Fibroblast of lung (primary cell): Measurements from ENCODE around the gene SOX12. TPM values are rescaled to one million over a fixed set of nuclear protein-coding genes. Genes with fewer than 3 reads are reported as not detected.
"Not testable (repeated sequence)": the region's sequence is repeated elsewhere in the genome, so short reads cannot be mapped to it uniquely, and the experiment has no call there.

Experiments used
- DNase-seq, 2 donors: peaks; one replicate each; pipeline versions ENCODE4 v3.0.0 to v3.0.0-alpha.2; 2010; ENCODE audit warnings: low read depth in 2 of 2
- H2AFZ ChIP-seq: 2 replicates; pipeline ENCODE4 v1.5.1; 2012; ENCODE audit warnings: low read length, control low read depth, inconsistent platforms
- H3K27ac ChIP-seq: 2 replicates; pipeline ENCODE4 v1.5.1; 2011; ENCODE audit warnings: low read length, control low read depth; ENCODE audit not compliant: insufficient read depth
- H3K27me3 ChIP-seq: 2 replicates; pipeline ENCODE4 v1.5.1; 2011; ENCODE audit warnings: mild to moderate bottlenecking, low read length; ENCODE audit not compliant: control insufficient read depth, insufficient read depth
- H3K36me3 ChIP-seq: 2 replicates; pipeline ENCODE4 v1.5.1; 2011; ENCODE audit warnings: low read length; ENCODE audit not compliant: control insufficient read depth, insufficient read depth
- H3K4me1 ChIP-seq: 2 replicates; pipeline ENCODE4 v1.5.1; 2011; ENCODE audit warnings: low read length; ENCODE audit not compliant: control insufficient read depth, insufficient read depth; ENCODE audit errors: extremely low read depth
- H3K4me2 ChIP-seq: 2 replicates; pipeline ENCODE4 v1.5.1; 2011; ENCODE audit warnings: low read length, control low read depth; ENCODE audit not compliant: insufficient read depth; ENCODE audit errors: extremely low read depth
- H3K4me3 ChIP-seq, 4 experiments: fragments of 200-600 bp in 1 of 4; sonication (generic) in 1 of 4; replicated peaks in 1 of 4; 2 replicates each; pipeline ENCODE4 v1.5.1; 2011 to 2016; ENCODE audit warnings: low read length in 4 of 4, low read depth in 3 of 4, mild to moderate bottlenecking in 3 of 4, control low read depth in 2 of 4, inconsistent platforms in 1 of 4, mixed read lengths in 1 of 4; ENCODE audit not compliant: insufficient read depth in 1 of 4; ENCODE audit errors: control extremely low read depth in 1 of 4
- H3K79me2 ChIP-seq: 2 replicates; pipeline ENCODE4 v1.5.1; 2012; ENCODE audit warnings: mild to moderate bottlenecking, low read length, inconsistent platforms; ENCODE audit not compliant: control insufficient read depth, insufficient read depth
- H3K9ac ChIP-seq: 2 replicates; pipeline ENCODE4 v1.5.1; 2011; ENCODE audit warnings: mild to moderate bottlenecking, low read length, control low read depth; ENCODE audit not compliant: insufficient read depth
- H3K9me3 ChIP-seq: 2 replicates; pipeline ENCODE4 v1.5.1; 2012; ENCODE audit warnings: low read depth, low read length; ENCODE audit not compliant: control insufficient read depth, insufficient read depth
- H4K20me1 ChIP-seq: 2 replicates; pipeline ENCODE4 v1.5.1; 2011; ENCODE audit warnings: low read length; ENCODE audit not compliant: control insufficient read depth, insufficient read depth; ENCODE audit errors: extremely low read depth
- EZH2 ChIP-seq: IDR thresholded peaks from 2 replicates; pipeline ENCODE4 v1.5.1; 2012; ENCODE audit warnings: low read length, control low read depth, mild to moderate bottlenecking; ENCODE audit errors: missing control alignments
- polyA plus RNA-seq, 2 donors: library from polyadenylated mRNA; depleted of rRNA in 1 of 2; stranded (reverse) in 1 of 2; unstranded in 1 of 2; fragments of >200 nt; gene quantifications; 2 replicates each; pipeline ENCODE4 v1.2.1, GENCODE V29; 2011 to 2012; ENCODE audit warnings: missing spikeins in 1 of 2
- total RNA-seq: library from RNA; depleted of rRNA; stranded (reverse); fragments of >200 nt; gene quantifications from 2 replicates; pipeline ENCODE4 v1.2.1, GENCODE V29; 2014
- TF ChIP-seq, protein P1 (sequence below), 2 donors: IDR thresholded peaks in 1 of 2; conservative IDR thresholded peaks in 1 of 2; 1 replicate in 1 of 2; 2 replicates in 1 of 2; pipeline ENCODE4 v1.5.1; 2011 to 2012; ENCODE audit warnings: low read length in 2 of 2, control low read depth in 1 of 2, inconsistent platforms in 1 of 2, low read depth in 1 of 2, mild to moderate bottlenecking in 1 of 2

The SOX12 gene
- total and polyA plus RNA-seq, 2 donors (not counting 1 experiment from before 2014, with no cell fraction given): 4.0 to 7.3 TPM

DNA sequence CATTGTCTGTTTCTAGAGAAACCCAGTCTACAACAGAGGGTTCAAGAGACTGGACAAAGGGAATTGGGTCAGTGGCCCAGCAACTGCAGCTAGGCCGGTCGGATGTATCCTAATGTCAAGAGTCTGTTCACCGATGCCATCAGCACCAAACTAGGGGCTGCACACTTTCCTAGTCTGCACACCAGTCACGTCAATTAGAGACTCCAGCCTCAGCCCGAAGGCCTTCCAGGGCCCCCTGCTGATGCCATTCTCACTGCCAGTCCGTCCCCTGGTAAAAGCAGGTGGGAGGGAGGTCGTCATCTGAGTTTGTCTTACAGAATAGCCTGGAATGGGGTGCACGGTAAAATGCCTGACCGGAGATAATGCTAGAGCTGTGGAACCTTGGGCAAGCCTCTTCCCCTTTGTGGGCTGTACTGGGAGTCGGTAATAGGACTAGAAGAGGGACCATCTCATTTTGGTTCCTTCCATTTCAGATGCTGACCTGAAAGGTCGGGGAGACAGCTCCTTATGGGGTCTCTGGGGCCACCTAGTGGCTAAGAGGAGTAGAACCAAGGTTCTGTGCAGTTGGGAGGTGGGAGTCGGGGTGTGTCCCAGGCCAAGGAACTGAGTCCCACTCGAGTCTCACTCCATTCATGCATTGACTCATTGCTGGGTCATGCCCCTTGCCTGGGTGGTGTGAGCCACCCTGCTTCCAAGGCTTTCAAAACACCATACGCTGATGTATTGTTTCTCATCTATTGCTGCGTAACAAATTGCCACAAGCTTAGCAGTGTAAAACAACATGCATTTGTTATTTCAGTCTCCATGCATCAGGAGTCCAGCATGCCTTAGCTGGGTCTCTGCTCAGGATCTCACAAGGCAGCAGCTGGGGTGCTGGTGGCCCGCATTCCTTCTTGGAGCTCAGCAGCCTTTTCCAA, 5.1 kb downstream of the SOX12 start:
- no peaks in the 10 kb centered on the region for H3K9me3 ChIP-seq
- no peak overlapping the region for H3K27ac ChIP-seq
- peaks cover 10% of the 10 kb centered on the region for H3K4me1 ChIP-seq
- H3K36me3 ChIP-seq: peaks cover 4% of the 10 kb centered on the region
- peaks cover 4% of the 10 kb centered on the region for H4K20me1 ChIP-seq
- DNase-seq: peak; percentile 59 to 84
- TF ChIP-seq, protein P1, sequence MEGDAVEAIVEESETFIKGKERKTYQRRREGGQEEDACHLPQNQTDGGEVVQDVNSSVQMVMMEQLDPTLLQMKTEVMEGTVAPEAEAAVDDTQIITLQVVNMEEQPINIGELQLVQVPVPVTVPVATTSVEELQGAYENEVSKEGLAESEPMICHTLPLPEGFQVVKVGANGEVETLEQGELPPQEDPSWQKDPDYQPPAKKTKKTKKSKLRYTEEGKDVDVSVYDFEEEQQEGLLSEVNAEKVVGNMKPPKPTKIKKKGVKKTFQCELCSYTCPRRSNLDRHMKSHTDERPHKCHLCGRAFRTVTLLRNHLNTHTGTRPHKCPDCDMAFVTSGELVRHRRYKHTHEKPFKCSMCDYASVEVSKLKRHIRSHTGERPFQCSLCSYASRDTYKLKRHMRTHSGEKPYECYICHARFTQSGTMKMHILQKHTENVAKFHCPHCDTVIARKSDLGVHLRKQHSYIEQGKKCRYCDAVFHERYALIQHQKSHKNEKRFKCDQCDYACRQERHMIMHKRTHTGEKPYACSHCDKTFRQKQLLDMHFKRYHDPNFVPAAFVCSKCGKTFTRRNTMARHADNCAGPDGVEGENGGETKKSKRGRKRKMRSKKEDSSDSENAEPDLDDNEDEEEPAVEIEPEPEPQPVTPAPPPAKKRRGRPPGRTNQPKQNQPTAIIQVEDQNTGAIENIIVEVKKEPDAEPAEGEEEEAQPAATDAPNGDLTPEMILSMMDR (conservative IDR thresholded peaks at IDR 0.05 in 1 of 2, IDR thresholded peaks at IDR 0.05 in 1 of 2; ENCODE audit: low read depth in 1 of 2, low read length in 2 of 2): peak; percentile 88 to 96
- no peak for TF ChIP-seq EZH2
- H3K4me3 ChIP-seq: peak overlapping the region in 1 of 4 experiments; percentile 0
- H3K9ac ChIP-seq: no peak overlapping the region
- peaks cover 26% of the 10 kb centered on the region for H3K79me2 ChIP-seq
- H3K4me2 ChIP-seq: no peak overlapping the region
- no peak overlapping the region for H2AFZ ChIP-seq
- no peaks in the 10 kb centered on the region for H3K27me3 ChIP-seq

DNA sequence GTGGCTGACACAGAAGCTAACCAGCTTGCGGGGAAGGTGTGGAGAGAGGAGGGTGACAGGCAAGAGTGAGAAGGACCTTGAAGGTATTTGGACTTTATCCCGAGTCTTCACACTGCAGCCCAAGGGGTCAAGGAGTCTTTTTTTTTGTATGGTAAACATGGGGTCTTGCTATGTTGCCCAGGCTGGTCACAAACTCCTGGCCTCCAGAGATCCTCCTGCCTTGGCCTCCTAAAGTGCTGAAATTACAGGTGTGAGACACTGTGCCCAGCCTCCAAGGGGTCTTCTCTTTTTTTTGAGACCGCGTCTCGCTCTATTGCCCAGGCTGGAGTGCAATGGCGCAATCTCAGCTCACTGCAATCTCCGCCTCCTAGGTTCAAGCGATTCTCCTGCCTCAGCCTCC, 9.2 kb downstream of the SOX12 start:
- H3K27ac ChIP-seq: no peak overlapping the region

DNA sequence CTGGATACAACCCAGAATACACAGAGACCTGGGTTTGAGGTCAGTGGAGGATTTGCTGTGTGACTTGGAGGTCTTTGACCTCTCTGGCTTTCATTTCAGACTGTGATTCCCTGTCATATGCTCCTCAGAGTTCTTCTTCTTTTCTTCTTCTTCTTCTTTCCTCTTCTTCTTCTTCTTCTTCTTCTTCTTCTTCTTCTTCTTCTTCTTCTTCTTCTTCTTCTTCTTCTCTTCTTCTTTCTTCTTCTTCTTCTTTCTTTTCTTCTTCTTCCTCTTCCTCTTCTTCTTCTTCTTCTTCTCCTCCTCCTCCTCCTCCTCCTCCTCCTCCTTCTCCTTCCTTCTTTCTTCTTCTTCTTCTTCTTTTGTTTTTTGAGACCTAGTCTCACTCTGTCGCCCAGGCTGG, 10.7 kb downstream of the SOX12 start:
- not testable (repeated sequence) for H3K79me2 ChIP-seq, H3K27me3 ChIP-seq, DNase-seq, H3K27ac ChIP-seq, H2AFZ ChIP-seq, H3K9me3 ChIP-seq, H3K9ac ChIP-seq, H4K20me1 ChIP-seq, H3K4me3 ChIP-seq, H3K36me3 ChIP-seq, H3K4me1 ChIP-seq, H3K4me2 ChIP-seq

More for the DNA sequence above, 9.2 kb downstream of the SOX12 start:
- peaks cover 2% of the 10 kb centered on the region for H3K79me2 ChIP-seq
- no peak for DNase-seq
- H3K4me2 ChIP-seq: no peak overlapping the region
- no peak for TF ChIP-seq EZH2
- TF ChIP-seq, protein P1 (conservative IDR thresholded peaks at IDR 0.05 in 1 of 2, IDR thresholded peaks at IDR 0.05 in 1 of 2; ENCODE audit: low read depth in 1 of 2, low read length in 2 of 2): no peak
- H3K27me3 ChIP-seq: no peaks in the 10 kb centered on the region
- no peak overlapping the region for H2AFZ ChIP-seq
- no peak overlapping the region for H3K4me3 ChIP-seq
- H3K4me1 ChIP-seq: peaks cover 5% of the 10 kb centered on the region
- H3K36me3 ChIP-seq: peaks cover 4% of the 10 kb centered on the region
- no peaks in the 10 kb centered on the region for H3K9me3 ChIP-seq
- H4K20me1 ChIP-seq: peaks cover 4% of the 10 kb centered on the region
- no peak overlapping the region for H3K9ac ChIP-seq
